CD4-positive, alpha-beta T cell treated with Interleukin-21 for 1 hour (primary cell): ENCODE measurements around the gene CHCHD1.
"Not testable (repeated sequence)": the region's sequence is repeated elsewhere in the genome, so short reads cannot be mapped to it uniquely, and the experiment has no call there.

Experiments
- DNase-seq: peaks from one replicate; pipeline ENCODE4 v3.0.0-alpha.2; 2020

CHCHD1 gene

DNA sequence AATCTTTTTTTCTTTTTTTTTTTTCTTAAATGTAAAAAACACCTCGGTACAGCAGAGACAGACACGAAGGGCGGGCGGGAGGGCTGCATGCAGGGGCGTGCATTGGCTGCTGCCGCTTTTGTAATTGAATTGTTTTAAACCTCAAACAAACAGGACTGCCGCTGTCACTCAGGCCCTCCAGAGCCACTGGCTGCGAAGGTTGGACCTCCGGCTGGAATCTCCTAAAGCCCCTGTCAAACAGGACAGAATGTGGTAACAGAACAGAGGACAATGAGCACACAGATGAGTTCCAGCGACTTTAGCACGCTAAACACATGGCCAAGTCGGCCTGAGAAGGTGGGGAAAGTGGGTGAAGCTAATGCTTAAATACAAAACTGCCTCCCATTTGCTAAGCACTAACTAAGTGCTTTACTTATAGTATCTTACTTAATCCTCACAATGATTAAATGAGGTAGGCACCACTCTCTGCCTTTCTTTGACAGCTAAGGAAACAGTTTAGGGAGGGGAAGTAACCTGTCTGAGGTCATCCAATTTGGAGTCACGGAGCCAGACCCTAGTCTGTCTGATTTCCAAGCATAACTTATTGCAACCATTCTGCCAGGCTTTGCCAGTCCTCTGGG lies 32.5 kb downstream of the CHCHD1 start:
- DNase-seq = no peak

GRCh38 chr10:73814896-73815718 lies 33.3 kb downstream of the CHCHD1 start:
- peak; percentile 20 for DNase-seq

GRCh38 chr10:73815719-73816030 lies 33.8 kb downstream of the CHCHD1 start:
- no peak for DNase-seq

DNA sequence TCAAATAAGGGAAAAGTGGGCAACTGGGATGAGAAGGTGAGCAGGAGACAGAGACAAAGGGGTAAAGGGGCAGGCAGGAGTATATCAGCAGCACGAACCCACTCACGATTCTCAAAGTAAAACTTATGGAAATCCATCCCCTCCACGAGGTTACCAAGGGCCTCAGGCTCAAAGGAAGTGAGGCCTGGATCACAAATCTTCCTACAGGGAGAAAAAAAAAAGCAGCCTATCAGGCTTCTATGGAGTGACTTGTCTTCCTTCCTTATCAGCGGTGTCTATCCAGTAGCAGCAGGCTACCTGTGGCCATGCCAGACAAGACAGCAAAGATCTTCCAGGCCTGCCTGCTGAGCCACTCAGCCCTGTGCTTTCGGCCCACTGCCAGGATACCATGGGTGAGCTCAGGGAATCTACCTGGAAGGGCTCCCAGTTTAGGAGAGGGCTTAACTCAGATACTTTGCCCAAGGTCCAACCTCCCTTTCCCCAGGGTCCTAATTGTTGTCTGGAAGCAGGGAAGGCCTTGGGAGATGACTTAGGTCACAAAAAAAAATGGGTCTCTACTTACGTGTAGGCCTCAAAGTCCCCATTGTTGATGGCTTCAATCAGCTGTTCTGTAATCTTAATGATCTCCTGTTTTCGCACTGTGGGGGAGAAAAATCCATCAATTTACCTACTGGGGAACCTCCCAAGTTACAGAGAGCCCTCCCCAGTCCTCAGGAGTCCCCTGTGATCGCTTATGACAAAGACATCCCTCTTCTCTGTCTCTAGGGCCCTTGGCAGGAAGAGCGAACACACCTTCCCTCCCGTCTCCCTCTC lies 35.3 kb downstream of the CHCHD1 start:
- DNase-seq = no peak

- DNase-seq = no peak
Measured at GRCh38 chr10:73817826-73818225, 36.0 kb downstream of the CHCHD1 start.

- no peak for DNase-seq
Measured at GRCh38 chr10:73818402-73818801, 36.6 kb downstream of the CHCHD1 start.

DNA sequence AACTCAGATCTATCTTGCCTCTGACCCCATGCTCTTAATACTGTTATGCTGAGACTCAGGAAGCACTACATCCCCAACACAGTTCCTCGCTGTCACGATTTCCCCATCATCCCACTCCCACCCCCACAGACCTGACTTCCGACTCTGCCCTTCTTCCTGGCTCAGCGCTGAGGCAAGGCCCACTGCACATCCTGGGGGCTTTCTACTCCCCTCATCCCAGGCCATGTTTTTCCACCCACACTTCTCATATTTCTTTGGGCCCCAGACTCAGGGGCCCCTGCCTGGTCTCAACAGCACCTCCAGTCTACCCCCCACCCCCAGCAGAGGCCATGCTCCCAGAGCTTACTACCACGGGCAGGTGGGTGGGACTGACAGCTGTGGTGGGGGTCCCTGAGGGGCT lies 37.2 kb downstream of the CHCHD1 start:
- DNase-seq = no peak

GRCh38 chr10:73819513-73820093 lies 37.8 kb downstream of the CHCHD1 start:
- DNase-seq = no peak

DNA sequence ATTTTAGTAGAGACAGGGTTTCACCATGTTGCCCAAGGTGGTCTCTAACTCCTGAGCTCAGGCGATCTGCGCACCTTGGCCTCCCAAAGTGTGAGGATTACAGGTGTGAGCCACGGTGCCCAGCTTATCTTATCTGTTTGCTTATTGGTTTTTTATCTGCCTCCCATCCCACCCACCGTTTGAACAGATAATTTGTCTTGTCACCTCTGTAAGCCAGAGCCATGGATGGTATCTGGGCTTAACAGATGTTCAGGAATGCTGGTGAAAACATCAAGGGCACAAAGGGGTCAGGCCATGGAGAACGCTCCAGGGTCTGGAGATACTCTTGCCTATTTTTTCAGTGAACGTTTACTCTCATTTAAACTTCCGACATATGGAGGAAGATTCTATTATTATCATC lies 41.5 kb downstream of the CHCHD1 start:
- DNase-seq = no peak

DNA sequence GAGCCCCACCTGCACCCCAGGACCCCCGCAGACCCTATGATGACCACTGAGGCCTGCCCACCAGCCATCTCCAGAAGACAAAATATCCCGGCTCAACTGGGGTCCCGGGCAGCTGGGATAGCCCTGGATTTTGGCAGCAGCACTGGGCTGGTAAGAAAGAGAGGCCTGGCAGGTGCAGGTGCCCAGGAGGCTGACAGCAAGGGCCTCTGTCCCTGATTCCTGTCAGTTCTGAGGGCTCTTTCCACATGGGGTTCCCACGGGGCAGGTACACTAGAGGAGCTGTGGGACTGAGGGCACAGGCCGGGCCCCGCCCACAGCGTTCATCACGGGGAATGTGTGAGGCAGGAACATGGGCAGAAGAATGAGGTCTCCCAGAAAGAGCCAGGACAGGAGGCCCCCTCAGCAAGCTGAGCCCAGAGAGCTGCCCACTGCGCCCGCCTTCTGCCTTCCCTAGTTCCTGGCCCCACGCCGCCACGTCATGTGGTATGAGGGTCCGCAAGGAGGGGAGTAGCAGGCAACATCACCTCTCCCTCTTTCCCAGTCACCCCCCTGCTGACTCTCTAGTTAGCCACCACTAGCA lies 42.4 kb downstream of the CHCHD1 start:
- no peak for DNase-seq

DNA sequence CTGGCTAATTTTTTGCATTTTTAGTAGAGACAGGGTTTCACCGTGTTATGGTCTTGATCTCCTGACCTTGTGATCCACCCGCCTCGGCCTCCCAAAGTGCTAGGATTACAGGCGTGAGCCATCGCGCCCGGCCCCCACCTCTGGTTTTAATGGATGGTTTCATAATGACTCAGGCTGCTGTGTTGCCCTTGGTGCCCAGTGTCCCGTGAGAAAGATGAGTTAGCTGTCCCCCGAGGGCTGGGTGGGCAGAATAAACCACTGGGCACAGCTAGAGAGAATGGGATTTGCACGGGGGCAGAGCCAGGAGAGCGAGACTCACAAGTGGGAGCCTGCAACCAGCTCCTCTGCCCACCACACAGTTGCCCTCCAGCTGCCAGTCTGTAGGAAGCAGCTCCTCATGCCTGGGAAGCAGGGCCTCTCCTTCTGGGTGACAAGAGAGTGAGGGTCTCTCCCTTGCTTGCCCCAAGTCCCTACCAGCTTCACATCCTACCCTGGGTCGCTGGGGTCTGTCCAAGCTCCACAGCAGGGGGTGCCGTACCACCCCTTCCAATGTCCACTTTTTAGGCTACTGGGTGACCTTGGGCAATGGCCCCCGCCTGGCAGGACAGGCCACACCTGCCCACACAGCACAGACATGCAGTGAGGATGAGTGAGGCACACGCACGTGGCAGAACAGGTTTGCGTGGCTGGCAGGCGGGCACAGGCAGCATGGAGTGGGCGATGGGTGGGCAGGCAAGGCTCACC lies 45.7 kb downstream of the CHCHD1 start:
- no peak for DNase-seq

- DNase-seq = no peak
Measured at GRCh38 chr10:73828161-73828560, 46.3 kb downstream of the CHCHD1 start.

- DNase-seq = not testable (repeated sequence)
Measured at GRCh38 chr10:73829090-73829489, 47.2 kb downstream of the CHCHD1 start.
